NCI-H2196 treated with DMSO at 0.1 percent for 48 hours (cell line): Measurements from ENCODE around the gene KIZ.
A peak's percentile ranks its signal among the peaks of the same experiment; 100 is the strongest.

Experiments used
- DNase-seq: peaks from one replicate; lab custom pipeline; 2025; ENCODE audit not compliant: unreplicated experiment; lab: John Stamatoyannopoulos, UW

The KIZ gene, protein sequence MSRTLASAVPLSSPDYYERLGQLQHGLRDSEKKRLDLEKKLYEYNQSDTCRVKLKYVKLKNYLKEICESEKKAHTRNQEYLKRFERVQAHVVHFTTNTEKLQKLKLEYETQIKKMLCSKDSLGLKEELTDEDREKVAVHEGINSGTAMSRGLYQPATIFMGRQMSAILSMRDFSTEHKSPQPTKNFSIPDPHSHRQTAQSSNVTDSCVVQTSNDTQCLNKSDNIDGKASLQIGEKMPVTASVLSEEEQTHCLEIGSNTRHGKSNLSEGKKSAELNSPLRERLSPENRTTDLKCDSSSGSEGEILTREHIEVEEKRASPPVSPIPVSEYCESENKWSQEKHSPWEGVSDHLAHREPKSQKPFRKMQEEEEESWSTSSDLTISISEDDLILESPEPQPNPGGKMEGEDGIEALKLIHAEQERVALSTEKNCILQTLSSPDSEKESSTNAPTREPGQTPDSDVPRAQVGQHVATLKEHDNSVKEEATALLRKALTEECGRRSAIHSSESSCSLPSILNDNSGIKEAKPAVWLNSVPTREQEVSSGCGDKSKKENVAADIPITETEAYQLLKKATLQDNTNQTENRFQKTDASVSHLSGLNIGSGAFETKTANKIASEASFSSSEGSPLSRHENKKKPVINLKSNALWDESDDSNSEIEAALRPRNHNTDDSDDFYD

DNA sequence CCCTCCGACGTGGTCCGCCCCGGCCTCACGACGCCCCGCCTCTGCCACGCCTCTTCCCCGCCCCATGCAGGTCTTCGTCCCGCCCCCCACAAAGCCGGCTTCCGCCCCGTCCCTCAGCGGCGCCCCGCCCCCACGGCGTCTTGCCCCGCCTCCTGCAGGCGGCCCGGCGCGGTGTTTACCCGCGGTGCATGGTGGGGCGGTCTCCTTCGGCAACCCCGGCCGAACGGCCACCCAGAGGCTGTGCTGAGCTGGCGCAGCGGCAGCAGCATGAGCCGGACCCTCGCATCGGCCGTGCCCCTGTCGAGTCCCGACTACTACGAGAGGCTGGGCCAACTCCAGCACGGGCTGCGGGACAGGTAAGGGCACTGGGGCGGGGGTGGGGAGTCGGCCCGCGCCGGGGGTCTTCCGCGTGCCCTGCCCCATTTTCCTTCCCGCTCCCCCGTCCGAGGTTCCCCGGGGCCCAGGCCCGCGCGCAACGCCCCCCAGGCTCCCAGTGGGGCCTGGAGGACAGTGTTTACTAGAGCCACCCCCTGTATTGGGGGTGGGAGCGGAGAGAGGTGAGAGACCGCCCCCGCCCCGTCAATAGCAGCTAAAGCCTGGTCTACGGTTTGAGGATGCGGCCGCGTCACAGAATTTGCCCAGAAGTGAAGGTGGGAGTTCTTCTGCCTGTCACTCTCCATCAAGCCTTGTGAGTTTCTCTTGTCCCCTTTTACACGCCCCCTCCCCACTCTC lies at the start of gene KIZ:
Gene KIZ, plus strand, starts transcription at position 234 of the 732 bp plus-strand sequence. Its CDS starts 34 bp downstream, at position 268.
- peak; percentile 93 for DNase-seq

- DNase-seq: no peak
Measured at GRCh38 chr20:21077809-21078345, 48.0 kb upstream of the KIZ start.

DNA sequence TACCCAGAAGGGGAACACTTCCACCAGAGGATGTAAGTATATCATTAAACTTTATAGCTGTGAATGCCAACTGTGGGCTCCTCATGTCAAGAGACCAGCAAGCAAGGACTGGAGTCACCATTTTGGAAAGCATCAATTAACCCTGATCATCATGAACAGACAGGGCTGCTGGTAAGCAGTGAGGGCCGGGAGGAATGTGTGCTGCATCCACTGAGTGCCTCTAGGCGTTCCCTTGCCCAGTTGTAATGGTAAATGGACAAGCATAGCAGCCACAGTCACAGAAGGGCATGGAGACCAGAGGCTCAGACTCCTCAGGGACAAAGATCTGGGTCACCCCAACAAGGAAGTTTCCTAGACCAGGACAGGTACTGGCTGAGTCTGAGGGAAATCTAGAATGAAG lies 43.3 kb upstream of the KIZ start:
- no peak for DNase-seq

GRCh38 chr20:21083825-21084325 lies 42.0 kb upstream of the KIZ start:
- DNase-seq: no peak

DNA sequence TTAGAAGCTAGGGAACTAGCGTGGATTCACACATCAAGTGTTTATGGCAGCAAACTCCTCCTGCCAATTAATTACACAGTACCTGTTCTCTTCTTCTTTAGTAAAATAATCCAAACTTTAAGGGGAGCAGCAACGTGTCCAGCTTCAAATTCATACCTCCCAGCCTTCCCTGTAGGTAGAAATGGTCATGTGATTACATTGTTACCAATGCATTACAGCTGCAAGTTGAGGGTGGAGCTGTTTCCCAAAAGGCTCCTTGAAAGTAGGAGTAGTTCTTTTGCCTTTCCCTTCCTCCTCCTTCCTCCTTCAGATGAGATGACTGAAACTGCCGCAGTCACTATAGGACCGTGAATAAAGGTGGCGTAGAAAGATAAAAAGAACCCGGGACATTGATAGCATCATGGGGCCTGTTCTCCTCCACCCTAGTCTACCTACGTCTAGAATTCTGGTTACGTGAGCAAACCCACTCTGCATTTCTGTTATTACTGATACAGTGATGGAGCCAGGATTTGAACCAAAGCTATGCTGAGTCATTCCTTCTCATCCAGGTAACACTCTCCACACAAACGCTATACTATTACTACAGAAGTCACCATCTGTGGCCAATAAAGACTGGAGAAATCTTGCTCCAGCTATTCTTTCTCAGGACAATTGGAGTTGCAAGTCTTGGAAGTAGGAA lies 37.9 kb upstream of the KIZ start:
- DNase-seq: no peak

GRCh38 chr20:21089391-21089790 lies 36.5 kb upstream of the KIZ start:
- no peak for DNase-seq

DNA sequence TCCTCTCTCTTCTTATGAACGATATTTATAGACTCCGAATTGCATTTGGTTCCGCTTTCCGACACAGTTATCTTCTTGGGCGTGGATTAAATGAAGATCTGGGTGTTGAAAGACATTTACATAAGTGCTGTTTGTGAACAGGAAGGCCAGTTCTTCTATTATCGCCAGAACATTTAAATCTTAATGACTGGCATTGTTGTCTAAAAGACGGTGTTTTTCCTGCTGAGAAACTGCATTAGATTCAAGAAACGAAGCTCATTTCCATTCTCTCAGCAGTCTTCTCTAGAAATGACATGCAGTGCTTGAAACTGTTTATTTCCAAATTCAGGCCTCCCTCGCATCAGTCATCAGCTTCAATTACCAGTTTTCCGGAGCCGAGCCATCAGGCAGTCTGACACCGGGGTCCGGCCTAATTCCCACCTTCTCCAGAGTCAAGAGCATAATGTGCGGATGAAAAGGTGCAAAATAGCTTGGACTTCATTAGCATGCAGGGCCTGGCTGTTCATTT lies 35.7 kb upstream of the KIZ start:
- no peak for DNase-seq

DNA sequence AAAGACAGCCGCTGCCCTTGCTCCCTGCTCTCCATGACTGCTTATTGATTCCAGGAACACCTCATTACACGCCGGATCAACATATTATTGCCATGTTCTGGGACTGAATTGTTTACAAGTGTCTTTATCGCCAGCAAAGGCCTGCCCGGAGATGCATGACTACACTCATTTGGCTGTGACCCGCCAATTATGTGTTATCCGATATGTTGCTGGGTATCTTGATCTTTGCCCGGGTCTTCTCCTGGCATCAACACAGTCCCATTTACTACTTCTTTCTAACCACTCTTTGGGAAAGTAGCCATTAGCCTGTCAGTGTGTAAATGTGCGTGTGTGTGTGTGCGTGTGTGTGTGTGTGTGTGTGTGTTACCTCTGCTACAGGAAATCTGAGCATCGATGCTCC lies 35.2 kb upstream of the KIZ start:
- DNase-seq: no peak

- no peak for DNase-seq
Measured at GRCh38 chr20:21092806-21093205, 33.1 kb upstream of the KIZ start.

GRCh38 chr20:21096321-21097043 lies 29.4 kb upstream of the KIZ start:
- no peak for DNase-seq

DNA sequence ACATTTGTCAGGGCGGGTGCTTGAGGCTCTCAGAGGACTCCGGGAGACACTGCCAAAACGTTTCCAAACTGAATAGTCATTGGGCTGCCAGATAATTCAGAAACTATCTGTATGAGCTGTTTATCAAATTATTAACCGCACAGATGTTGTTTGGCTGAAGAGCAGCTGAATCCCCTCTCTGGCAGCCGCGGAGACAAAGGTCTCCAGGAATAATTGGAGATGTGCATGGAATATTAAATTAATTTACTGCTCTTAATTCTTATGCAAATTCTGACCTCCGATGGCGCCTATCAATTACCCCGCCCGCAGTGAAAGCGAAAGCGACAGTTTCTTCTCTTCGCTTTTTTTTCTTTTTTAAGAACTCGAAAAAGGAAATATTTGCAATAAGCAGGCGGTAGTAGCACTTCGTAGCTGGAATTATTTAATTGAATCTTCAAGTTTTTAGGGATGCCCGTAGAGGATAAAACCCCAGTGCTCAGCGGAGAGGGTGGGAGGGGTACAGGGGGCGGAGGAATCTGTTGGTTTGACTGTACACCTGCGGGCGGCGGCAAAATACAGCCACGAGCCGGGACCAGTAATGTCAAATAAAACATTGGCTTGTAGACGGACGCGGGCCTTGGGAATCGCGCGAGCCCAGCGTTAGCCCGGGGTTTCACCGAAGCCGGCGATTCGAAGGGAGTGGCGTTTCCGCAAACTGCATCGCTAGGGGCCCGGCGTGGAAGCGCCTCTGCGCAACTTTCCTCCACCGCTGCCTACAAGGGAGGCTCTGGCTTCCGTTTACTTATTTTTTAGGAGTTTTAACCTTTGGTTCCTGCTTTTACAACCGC lies 25.9 kb upstream of the KIZ start:
- no peak for DNase-seq

GRCh38 chr20:21100578-21101452 lies 25.1 kb upstream of the KIZ start:
- no peak for DNase-seq

DNA sequence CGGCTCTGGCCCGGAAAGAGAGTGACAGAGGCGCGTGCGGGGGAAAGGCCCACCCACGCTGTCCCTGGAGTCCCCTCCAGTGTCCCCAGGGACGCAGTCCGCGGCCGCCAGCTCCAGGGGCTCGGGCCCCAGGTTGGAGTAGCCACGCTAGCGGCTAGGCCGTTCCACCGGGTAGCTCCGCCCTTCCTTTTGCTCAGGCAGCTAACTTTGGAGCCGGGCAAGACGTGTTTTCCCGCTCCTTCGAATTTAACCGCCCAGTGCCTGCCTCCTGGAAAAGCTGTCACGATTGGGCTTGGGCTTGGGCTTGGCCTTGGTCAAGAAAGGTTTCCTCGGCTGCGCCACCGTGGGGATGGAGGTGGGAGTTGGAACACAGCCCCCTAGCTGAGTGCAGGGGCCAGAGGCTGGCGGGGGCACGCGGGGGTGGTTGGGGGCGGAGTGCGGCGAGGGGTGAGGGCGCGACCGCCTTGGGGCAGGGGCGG lies 24.4 kb upstream of the KIZ start:
- DNase-seq: no peak

GRCh38 chr20:21101932-21102575 lies 23.8 kb upstream of the KIZ start:
- DNase-seq: no peak

DNA sequence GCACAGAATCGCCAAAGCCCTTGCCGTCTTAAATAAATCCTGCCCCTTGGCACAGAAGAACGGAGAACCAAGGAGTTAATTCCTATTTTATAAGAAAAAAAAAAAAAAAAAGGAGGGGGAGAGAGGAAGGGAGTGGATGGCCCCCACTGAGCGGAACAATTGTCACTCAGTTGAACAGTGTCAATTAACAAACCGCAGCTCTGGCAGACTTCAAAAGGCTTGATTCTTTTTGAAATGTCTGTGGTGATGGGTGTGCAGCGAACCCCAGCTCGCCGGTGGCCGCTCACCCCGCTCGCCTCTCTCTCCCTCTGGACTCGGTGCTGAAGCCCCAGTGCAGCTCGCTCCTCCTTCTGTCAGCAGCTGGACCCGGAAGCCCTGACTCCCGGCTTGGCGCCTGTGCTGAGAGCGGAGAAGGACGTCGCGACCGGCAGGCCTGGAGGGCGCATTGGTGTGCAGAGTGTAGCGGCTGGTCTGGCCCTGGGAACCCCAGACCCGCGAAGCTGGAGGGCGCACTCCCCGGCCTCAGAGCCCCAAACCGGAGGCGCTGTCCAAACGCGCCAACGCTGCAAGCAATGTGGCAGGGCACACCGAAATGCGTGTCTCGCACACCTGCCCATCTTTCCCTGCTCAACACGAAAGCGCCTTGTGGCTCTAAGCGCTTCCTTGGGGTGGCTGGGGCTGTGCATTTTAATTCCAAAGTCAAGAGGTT lies 23.1 kb upstream of the KIZ start:
- no peak for DNase-seq

- DNase-seq: no peak
Measured at GRCh38 chr20:21103582-21104465, 22.1 kb upstream of the KIZ start.
